Cardiac fibroblast (primary cell): ENCODE data around the gene TOMM5.

Experiments used
- DNase-seq, 2 donors: peaks; one replicate each; pipeline versions ENCODE4 v3.0.0 to v3.0.0-alpha.2; 2010; ENCODE audit warnings: low read depth in 2 of 2
- H3K4me3 ChIP-seq, 2 donors: replicated peaks in 1 of 2; 1 replicate in 1 of 2; 2 replicates in 1 of 2; pipeline ENCODE4 v1.5.1; 2011; ENCODE audit warnings: low read depth in 2 of 2, low read length in 2 of 2, mild to moderate bottlenecking in 2 of 2, moderate library complexity in 1 of 2
- CTCF ChIP-seq: IDR thresholded peaks from one replicate; pipeline ENCODE4 v1.5.1; 2011; ENCODE audit warnings: low read depth, mild to moderate bottlenecking, low read length, inconsistent platforms

Gene TOMM5

GRCh38 chr9:37565661-37566618 is 26.5 kb downstream of the TOMM5 start:
- H3K4me3 ChIP-seq, result no peak overlapping the region
- DNase-seq, result no peak
- TF ChIP-seq CTCF, result no peak

- no peak for DNase-seq
- TF ChIP-seq CTCF, result no peak
- no peak overlapping the region for H3K4me3 ChIP-seq
Observed at GRCh38 chr9:37564916-37565315, 27.5 kb downstream of the TOMM5 start.

- no peak overlapping the region for H3K4me3 ChIP-seq
- no peak for DNase-seq
- TF ChIP-seq CTCF, result no peak
Observed at GRCh38 chr9:37563806-37564513, 28.4 kb downstream of the TOMM5 start.

GRCh38 chr9:37562826-37563225 is 29.6 kb downstream of the TOMM5 start:
- no peak for TF ChIP-seq CTCF
- no peak for DNase-seq
- H3K4me3 ChIP-seq, result no peak overlapping the region

GRCh38 chr9:37561682-37562081 is 30.7 kb downstream of the TOMM5 start:
- TF ChIP-seq CTCF, result no peak
- no peak overlapping the region for H3K4me3 ChIP-seq
- no peak for DNase-seq

- no peak overlapping the region for H3K4me3 ChIP-seq
- DNase-seq, result no peak
- no peak for TF ChIP-seq CTCF
Observed at GRCh38 chr9:37559855-37560592, 32.4 kb downstream of the TOMM5 start.
